Sciatic nerve (tissue), 2 donors: ENCODE measurements around the gene ADA. TPM values are rescaled to one million over a fixed set of nuclear protein-coding genes. Genes with fewer than 3 reads are reported as not detected.
A peak's percentile ranks its signal among the peaks of the same experiment; 100 is the strongest.

Experiments
- ATAC-seq: fragments of 200-7000 bp; cut with Tn5 transposase; one replicate; pipeline ENCODE4 v1.9.1; 2020; ENCODE audit warnings: mild to moderate bottlenecking, moderate library complexity
- DNase-seq: peaks from one replicate; pipeline ENCODE4 v3.0.0-alpha.2; 2020; ENCODE audit warnings: low spot score
- intact Hi-C: fragments of 100-400 bp; cut with DNase I; formaldehyde crosslinking; loops from one replicate; pipeline ENCODE4 v1.14.2; 2022
- total RNA-seq: library from RNA; stranded (reverse); fragmentation: NEBNext Ultra II Directional; extraction: Animal tissue kit (Norgen Biotek cat#: 25700); gene quantifications from one replicate; pipeline ENCODE4 v1.2.1, GENCODE V29; 2021
- donor health status: DM: no; HTN: no; CAD: no.
- donor health status: DM: no; HTN: no; CAD: no.

Gene ADA
- total RNA-seq, 1 donor from 2014 or later: 7.7 TPM

DNA sequence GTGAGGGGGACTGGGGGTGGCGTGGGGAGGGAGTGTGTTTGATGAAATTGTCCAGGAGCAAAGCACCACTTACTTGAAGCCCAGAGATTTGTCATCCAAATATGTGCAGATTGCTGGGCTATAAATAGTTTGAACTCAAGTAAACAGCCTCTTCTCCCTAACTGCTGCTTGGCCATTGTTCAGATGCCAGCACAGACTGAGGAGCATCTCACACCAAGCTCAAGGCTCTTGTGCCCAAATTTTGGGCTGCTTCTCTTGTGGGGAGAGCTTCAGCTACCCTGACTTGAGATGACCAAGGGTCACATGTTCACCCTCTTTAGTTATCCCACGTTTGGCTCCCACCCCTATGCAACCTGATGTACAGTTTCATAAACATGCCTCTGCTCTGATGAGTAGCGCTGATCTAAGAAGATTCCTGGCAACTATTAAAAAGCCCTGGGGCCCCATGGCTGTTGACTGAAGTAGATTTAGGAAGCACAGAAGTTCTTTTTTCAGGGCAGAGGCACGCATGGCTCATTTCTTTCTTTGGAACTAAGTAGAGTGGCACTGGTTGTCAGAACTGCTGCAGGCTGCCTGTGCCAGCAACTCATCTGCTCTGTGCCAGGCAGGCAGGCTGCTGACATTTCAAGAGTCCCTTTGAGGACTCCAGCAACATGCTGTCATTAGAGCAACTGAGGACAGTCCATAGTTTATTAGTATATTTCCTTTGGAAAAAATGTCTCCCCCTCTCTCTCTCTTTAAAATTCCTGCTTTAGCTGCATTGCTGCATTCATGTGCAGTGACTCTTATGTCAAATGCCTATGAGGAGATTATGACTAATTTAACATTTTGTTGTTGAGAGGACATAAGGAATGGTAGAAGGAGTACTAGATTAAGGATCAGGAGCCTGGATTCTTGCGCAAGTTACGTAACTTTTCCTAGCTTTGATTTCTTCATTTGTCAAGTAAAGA is 78.7 kb downstream of the ADA start:
- no peak for DNase-seq
- ATAC-seq: peak; percentile 70
- intact Hi-C loops: no loop called here

- intact Hi-C loops: no loop called here
- ATAC-seq: no peak
These were observed 80.0 kb downstream of the ADA start for GRCh38 chr20:44571362-44571988.

DNA sequence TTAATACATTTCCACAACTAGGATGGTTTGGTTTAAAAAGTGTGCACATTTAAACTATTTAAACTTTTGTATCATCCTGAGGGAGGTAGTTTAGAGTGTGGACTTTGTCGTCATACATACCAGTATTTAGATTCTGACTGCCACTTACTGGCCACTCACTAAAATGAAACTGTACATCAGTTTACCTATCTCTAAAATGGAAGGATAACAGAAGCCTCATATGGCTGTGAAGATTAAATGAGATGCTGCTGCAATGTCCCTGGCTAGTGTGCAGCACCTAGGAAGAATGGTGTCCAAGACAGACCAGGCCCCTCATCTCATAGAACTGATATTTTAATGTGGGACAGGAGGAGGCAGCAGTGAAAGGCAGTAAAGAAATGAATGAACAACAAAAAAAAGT is 81.1 kb downstream of the ADA start:
- intact Hi-C loops: no loop called here
- ATAC-seq (no peak), DNase-seq (no peak)

More at GRCh38 chr20:44571362-44571988, 80.0 kb downstream of the ADA start:
- no peak for DNase-seq

Other genes with a start within 250 kb of the ADA start
- 8.5 TPM for gene TTPAL, start 175.8 kb downstream of the ADA start, total RNA-seq
- 114 TPM for gene SERINC3, start 129.6 kb downstream of the ADA start, total RNA-seq
- gene PKIG, start 69.1 kb downstream of the ADA start, total RNA-seq: 38.2 TPM
- 147 TPM for gene CCN5, start 63.7 kb upstream of the ADA start, total RNA-seq
- gene KCNK15, start 94.2 kb upstream of the ADA start, total RNA-seq: 3.2 TPM
- 8.0 TPM for gene RIMS4, start 158.8 kb upstream of the ADA start, total RNA-seq
- gene YWHAB, start 234.0 kb upstream of the ADA start, total RNA-seq: 126 TPM